ENCODE results near the gene DMAC2L. TPM values are rescaled to one million over a fixed set of nuclear protein-coding genes. Genes with fewer than 3 reads are reported as not detected.
A peak's percentile ranks its signal among the peaks of the same experiment; 100 is the strongest.

Gene DMAC2L
- total RNA-seq, 1 donor from 2014 or later: 18.8 TPM

DNA sequence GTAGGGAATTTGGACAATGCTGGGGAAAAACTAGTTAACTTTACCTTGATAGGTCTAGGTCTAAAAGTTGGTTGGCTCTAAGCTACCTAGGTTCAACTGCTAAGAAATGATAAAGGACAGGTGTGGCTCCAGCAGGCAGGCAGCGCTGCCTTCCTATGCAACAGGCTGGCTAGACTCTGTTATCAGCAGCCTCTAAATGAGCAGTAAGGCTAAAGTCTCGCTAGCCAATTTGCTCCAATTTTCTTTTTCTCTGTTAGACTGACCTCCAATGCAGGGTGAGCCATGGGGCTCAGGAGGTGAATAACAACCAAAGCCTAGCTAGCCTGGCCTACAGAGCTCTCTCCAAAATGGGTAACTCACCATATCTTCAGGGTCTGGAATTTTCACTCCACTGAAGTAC, 26.5 kb downstream of the DMAC2L start:
- H3K27ac Mint-ChIP-seq: no peak overlapping the region
- peaks cover 21% of the 10 kb centered on the region for H3K4me1 Mint-ChIP-seq

DNA sequence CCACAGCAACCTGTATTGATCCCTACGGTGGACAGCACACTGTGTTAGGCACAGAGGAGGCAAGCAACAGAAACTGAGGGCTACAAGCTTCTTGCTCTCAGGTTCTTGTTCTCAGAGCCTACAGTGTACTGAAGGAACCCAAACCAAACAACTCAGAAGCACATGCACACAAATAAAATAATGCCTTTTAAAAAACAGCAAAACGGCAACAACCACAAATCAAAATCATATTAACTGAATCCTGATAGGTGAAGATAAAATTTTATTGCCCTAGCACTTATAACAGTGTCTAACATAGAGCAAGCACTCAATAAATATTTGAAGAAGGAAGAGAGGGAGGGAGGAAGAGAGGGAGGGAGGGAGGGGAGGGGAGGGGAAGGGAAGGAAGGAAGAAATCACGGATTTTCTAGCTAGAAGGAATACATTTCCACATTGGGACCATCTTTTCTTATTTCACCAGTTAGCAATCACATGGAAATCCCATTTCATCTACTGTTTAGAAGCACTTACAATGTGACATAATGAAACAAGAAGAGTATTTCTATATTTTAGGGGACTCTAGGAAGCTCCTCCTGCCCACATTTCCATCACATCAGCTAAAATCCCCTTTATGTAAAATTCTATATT, 27.2 kb downstream of the DMAC2L start:
- peaks cover 3% of the 10 kb centered on the region for H3K27me3 Mint-ChIP-seq
- DNase-seq: no peak
- peaks cover 27% of the 10 kb centered on the region for H3K4me1 Mint-ChIP-seq
- no peak overlapping the region for H3K4me3 Mint-ChIP-seq
- no peak overlapping the region for H3K27ac Mint-ChIP-seq
- intact Hi-C loops (cut with micrococcal nuclease): no loop called here
- H3K9me3 Mint-ChIP-seq: no peaks in the 10 kb centered on the region
- H3K36me3 Mint-ChIP-seq (ENCODE audit: low read depth): peaks cover 5% of the 10 kb centered on the region

More for the DNA sequence above, 26.5 kb downstream of the DMAC2L start:
- Mint-ChIP-seq H3K9me3 (no peaks in the 10 kb centered on the region), H3K4me3 (no peak overlapping the region), H3K36me3 (ENCODE audit: low read depth) (peaks cover 5% of the 10 kb centered on the region), H3K27me3 (peaks cover 3% of the 10 kb centered on the region)
- DNase-seq: no peak
- intact Hi-C loops (cut with micrococcal nuclease): no loop called here

- Mint-ChIP-seq H3K36me3 (ENCODE audit: low read depth) (peaks cover 9% of the 10 kb centered on the region), H3K27me3 (peaks cover 8% of the 10 kb centered on the region), H3K9me3 (no peaks in the 10 kb centered on the region), H3K27ac (no peak overlapping the region), H3K4me3 (no peak overlapping the region), H3K4me1 (peaks cover 33% of the 10 kb centered on the region)
- intact Hi-C loops (cut with micrococcal nuclease): loop anchor here (5.0 kb wide), 1 partner anchor 537 kb away; no protein-coding TSS in a partner anchor
- DNase-seq: no peak
Measured at GRCh38 chr14:50340045-50340444, 27.9 kb downstream of the DMAC2L start.

DNA sequence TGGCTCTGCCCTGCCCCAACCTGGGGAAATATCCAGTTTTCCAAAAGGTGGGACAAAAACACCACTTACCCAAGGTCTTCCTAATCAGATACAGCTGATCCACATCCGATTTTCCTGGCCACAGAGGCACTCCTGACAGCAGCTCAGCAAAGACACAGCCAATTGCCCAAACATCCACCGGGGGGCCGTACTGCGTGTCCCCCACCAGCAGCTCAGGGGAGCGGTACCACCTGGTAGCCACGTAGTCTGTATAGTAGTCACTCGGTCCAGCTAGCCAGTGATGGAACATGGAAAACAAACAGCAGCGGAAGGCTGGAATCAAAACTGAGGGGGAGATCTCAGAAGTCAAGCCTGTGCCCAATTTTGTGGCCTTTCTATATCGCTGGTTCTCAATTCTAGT, 28.8 kb downstream of the DMAC2L start:
- intact Hi-C loops (cut with micrococcal nuclease): loop anchor here (5.0 kb wide), 1 partner anchor 536 kb away; no protein-coding TSS in a partner anchor
- no peak overlapping the region for H3K27ac Mint-ChIP-seq
- H3K9me3 Mint-ChIP-seq: no peaks in the 10 kb centered on the region
- H3K27me3 Mint-ChIP-seq: peaks cover 12% of the 10 kb centered on the region
- peaks cover 30% of the 10 kb centered on the region for H3K4me1 Mint-ChIP-seq
- H3K36me3 Mint-ChIP-seq (ENCODE audit: low read depth): peaks cover 10% of the 10 kb centered on the region
- DNase-seq: no peak
- H3K4me3 Mint-ChIP-seq: no peak overlapping the region

DNA sequence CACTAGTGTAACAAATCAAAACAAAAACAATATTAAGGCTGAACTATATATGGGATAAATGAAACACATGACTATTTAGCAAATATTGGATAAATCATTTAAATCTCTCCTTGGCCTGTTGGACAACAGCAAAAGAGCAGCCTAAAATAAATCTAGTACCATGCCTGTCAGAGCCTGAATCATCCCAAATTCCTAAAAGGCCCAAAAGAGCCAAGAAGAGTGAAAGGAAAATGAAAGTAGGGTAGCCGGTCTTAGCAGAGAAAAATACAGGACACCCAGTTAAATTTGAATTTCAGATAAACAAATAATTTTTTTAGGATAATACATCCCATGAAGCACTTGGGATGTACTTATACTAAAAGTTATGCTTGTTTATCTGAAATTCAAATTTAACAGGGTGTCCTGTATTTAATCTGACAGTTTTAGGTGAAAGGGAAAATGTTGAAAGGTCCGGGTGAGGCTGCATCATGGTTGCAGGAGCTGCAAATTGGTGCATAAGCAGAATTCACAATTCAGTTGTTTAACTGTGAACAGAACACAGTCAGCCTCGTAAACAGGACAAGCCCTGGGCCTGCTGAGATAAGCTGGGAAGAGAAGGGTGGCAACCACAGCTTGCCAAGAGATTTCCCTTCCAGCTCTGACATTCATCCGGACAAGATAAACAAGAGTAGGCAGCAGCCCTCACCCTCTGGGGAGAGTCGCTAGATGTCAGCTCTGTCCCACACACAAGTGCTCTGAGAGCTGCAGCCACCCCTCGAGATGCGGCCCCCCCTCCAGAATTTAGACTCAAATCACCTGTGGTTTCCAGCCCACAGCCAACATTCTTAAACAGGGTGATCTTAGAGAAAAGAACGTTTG, 30.3 kb downstream of the DMAC2L start:
- DNase-seq: peak; percentile 77
- peaks cover 14% of the 10 kb centered on the region for H3K27me3 Mint-ChIP-seq
- H3K27ac Mint-ChIP-seq: peak overlapping the region; percentile 23
- peaks cover 11% of the 10 kb centered on the region for H3K36me3 Mint-ChIP-seq (ENCODE audit: low read depth)
- intact Hi-C loops (cut with micrococcal nuclease): loop anchor here (5.0 kb wide), 1 partner anchor 535 kb away; no protein-coding TSS in a partner anchor
- H3K4me1 Mint-ChIP-seq: peaks cover 24% of the 10 kb centered on the region
- no peaks in the 10 kb centered on the region for H3K9me3 Mint-ChIP-seq
- no peak overlapping the region for H3K4me3 Mint-ChIP-seq

- intact Hi-C loops (cut with micrococcal nuclease): loop anchor here (5.0 kb wide), 1 partner anchor 534 kb away; no protein-coding TSS in a partner anchor
- no peak for DNase-seq
- H3K9me3 Mint-ChIP-seq: no peaks in the 10 kb centered on the region
- peaks cover 11% of the 10 kb centered on the region for H3K36me3 Mint-ChIP-seq (ENCODE audit: low read depth)
- peaks cover 19% of the 10 kb centered on the region for H3K27me3 Mint-ChIP-seq
- peaks cover 26% of the 10 kb centered on the region for H3K4me1 Mint-ChIP-seq
- H3K4me3 Mint-ChIP-seq: no peak overlapping the region
- H3K27ac Mint-ChIP-seq: no peak overlapping the region
Measured at GRCh38 chr14:50343434-50343833, 31.3 kb downstream of the DMAC2L start.

DNA sequence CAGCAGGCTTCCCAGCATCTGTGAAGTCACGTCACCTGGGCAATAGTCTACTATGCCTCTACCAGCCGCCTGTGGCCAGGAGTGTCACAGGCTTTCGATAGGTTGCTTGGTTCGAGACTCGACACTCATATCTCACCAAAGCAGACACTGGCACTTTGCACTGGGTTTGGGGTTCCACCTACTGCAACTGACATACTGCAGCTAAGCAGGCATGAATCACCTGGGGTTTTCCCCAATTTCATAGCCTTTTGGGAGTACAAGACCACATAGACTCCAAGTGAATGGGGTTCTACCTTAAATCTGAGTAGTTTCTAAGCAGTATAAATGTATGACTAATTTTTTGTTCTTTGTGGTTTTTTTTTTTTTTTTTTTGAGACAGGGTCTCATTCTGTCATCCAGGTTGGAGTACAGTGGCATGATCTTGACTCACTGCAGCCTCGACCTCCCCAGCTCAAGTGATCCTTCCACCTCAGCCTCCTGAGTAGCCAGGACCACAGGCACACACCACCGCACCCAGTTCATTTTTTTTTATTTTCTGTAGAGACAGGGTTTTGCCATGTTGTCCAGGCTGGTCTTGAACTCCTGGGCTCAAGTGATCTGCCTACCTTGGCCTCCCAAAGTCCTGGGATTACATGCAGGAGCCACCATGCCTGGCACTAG, 32.1 kb downstream of the DMAC2L start:
- Mint-ChIP-seq H3K4me1 (peaks cover 26% of the 10 kb centered on the region), H3K9me3 (no peaks in the 10 kb centered on the region), H3K27me3 (peaks cover 22% of the 10 kb centered on the region), H3K36me3 (ENCODE audit: low read depth) (peaks cover 11% of the 10 kb centered on the region), H3K27ac (peak overlapping the region; percentile 76), H3K4me3 (no peak overlapping the region)
- DNase-seq: peak; percentile 80
- intact Hi-C loops (cut with micrococcal nuclease): loop anchor here (1.0 to 5.0 kb wide), 6 partner anchors 19 to 533 kb away; partner anchors contain the start of genes CDKL1 and MAP4K5

GRCh38 chr14:50344876-50345563, 32.9 kb downstream of the DMAC2L start:
- intact Hi-C loops (cut with micrococcal nuclease): loop anchor here (1.0 to 5.0 kb wide), 6 partner anchors 18 to 532 kb away; partner anchors contain the start of genes CDKL1 and MAP4K5
- Mint-ChIP-seq H3K27me3 (peaks cover 22% of the 10 kb centered on the region), H3K4me3 (no peak overlapping the region), H3K36me3 (ENCODE audit: low read depth) (peaks cover 10% of the 10 kb centered on the region), H3K4me1 (peaks cover 26% of the 10 kb centered on the region), H3K27ac (no peak overlapping the region), H3K9me3 (no peaks in the 10 kb centered on the region)
- no peak for DNase-seq

GRCh38 chr14:50345846-50346422, 33.8 kb downstream of the DMAC2L start:
- intact Hi-C loops (cut with micrococcal nuclease): no loop called here
- Mint-ChIP-seq H3K9me3 (no peaks in the 10 kb centered on the region), H3K27me3 (peaks cover 22% of the 10 kb centered on the region), H3K27ac (no peak overlapping the region), H3K4me1 (peaks cover 26% of the 10 kb centered on the region), H3K36me3 (ENCODE audit: low read depth) (peaks cover 8% of the 10 kb centered on the region), H3K4me3 (no peak overlapping the region)
- no peak for DNase-seq

DNA sequence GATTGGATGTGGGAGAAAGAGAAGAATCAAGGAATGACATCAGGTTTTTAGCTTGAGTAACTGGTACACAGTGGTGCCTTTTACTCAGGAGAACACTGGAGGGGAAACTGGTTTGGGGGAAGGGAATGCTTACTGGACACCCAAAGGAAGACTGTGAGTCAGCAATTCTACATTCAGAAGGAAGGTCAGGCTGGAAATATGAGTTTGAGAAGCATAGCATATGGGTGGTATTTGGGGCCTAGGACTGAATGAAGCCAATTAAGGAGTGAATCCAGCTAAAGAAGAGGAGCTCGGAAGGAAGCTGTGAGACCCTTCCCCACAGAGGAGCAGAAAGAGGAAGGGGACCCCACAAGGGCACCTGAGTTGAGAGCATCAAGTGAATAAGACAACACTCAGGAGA, 35.4 kb downstream of the DMAC2L start:
- Mint-ChIP-seq H3K4me1 (peaks cover 24% of the 10 kb centered on the region), H3K27me3 (peaks cover 22% of the 10 kb centered on the region), H3K36me3 (ENCODE audit: low read depth) (peaks cover 6% of the 10 kb centered on the region), H3K27ac (no peak overlapping the region), H3K9me3 (no peaks in the 10 kb centered on the region), H3K4me3 (no peak overlapping the region)
- DNase-seq: no peak
- intact Hi-C loops (cut with micrococcal nuclease): no loop called here

GRCh38 chr14:50348933-50349332, 36.8 kb downstream of the DMAC2L start:
- intact Hi-C loops (cut with micrococcal nuclease): no loop called here
- DNase-seq: no peak
- peaks cover 6% of the 10 kb centered on the region for H3K36me3 Mint-ChIP-seq (ENCODE audit: low read depth)
- H3K4me1 Mint-ChIP-seq: peaks cover 12% of the 10 kb centered on the region
- H3K27me3 Mint-ChIP-seq: peaks cover 19% of the 10 kb centered on the region
- no peaks in the 10 kb centered on the region for H3K9me3 Mint-ChIP-seq
- H3K27ac Mint-ChIP-seq: no peak overlapping the region
- H3K4me3 Mint-ChIP-seq: no peak overlapping the region

DNA sequence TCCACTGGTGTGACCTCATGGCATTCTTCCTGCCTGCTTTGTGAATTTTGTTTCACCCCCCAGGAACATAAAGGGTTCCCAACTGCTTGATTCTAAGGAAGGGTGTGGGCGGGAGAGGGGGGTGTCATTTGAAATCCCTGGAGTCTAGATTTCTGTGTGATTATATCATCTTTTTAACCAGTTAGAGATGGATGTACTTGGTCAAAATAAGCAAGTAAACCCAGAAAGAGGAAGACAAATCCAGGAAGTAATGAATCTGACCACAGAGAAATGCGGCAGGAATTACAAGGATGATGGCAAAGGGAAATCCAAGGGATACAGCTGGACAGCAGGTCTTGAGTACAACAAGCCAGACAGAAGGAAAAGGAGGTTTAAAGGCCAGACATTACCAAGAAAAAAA, 38.9 kb downstream of the DMAC2L start:
- peaks cover 4% of the 10 kb centered on the region for H3K4me1 Mint-ChIP-seq
- H3K27ac Mint-ChIP-seq: no peak overlapping the region
- intact Hi-C loops (cut with micrococcal nuclease): no loop called here
- H3K36me3 Mint-ChIP-seq (ENCODE audit: low read depth): peaks cover 5% of the 10 kb centered on the region
- H3K27me3 Mint-ChIP-seq: peaks cover 9% of the 10 kb centered on the region
- H3K4me3 Mint-ChIP-seq: no peak overlapping the region
- H3K9me3 Mint-ChIP-seq: no peaks in the 10 kb centered on the region
- no peak for DNase-seq

GRCh38 chr14:50352584-50352983, 40.5 kb downstream of the DMAC2L start:
- peaks cover 2% of the 10 kb centered on the region for H3K4me1 Mint-ChIP-seq
- H3K27me3 Mint-ChIP-seq: peaks cover 6% of the 10 kb centered on the region
- no peak for DNase-seq
- H3K36me3 Mint-ChIP-seq (ENCODE audit: low read depth): peaks cover 14% of the 10 kb centered on the region
- no peak overlapping the region for H3K4me3 Mint-ChIP-seq
- intact Hi-C loops (cut with micrococcal nuclease): no loop called here
- no peaks in the 10 kb centered on the region for H3K9me3 Mint-ChIP-seq
- H3K27ac Mint-ChIP-seq: no peak overlapping the region
